OCI-M1 (cell line): ENCODE measurements around the gene SPDYC.

Experiments
- DNase-seq: peaks from one replicate; lab custom pipeline; 2025; lab: John Stamatoyannopoulos, UW

Gene SPDYC

GRCh38 chr11:65169164-65169641 is 830 bp upstream of the SPDYC start:
- DNase-seq, result peak; percentile 88

- DNase-seq, result no peak
These were observed 2.6 kb downstream of the SPDYC start for GRCh38 chr11:65172600-65172999.

- peak; percentile 12 for DNase-seq
These were observed 4.6 kb downstream of the SPDYC start for GRCh38 chr11:65174571-65175010.

GRCh38 chr11:65180877-65181568 is 11.0 kb downstream of the SPDYC start:
- peak; percentile 82 for DNase-seq

GRCh38 chr11:65181569-65182257 is 11.7 kb downstream of the SPDYC start, which contains the start of gene CAPN1:
Gene CAPN1 (plus strand): TSS chr11:65181928. CDS start chr11:65182702, 774 bp downstream.
- DNase-seq, result peak; percentile 96

GRCh38 chr11:65182258-65183170 is 12.5 kb downstream of the SPDYC start:
- peak; percentile 43 for DNase-seq

- no peak for DNase-seq
These were observed 13.3 kb downstream of the SPDYC start for GRCh38 chr11:65183201-65183891.

GRCh38 chr11:65184146-65184545 is 14.1 kb downstream of the SPDYC start:
- no peak for DNase-seq

GRCh38 chr11:65185171-65185570 is 15.1 kb downstream of the SPDYC start:
- no peak for DNase-seq

GRCh38 chr11:65185869-65186341 is 15.9 kb downstream of the SPDYC start:
- DNase-seq, result no peak

- DNase-seq, result no peak
These were observed 16.7 kb downstream of the SPDYC start for GRCh38 chr11:65186701-65187100.

- no peak for DNase-seq
These were observed 17.2 kb downstream of the SPDYC start for GRCh38 chr11:65187146-65187675.

- DNase-seq, result no peak
These were observed 18.0 kb downstream of the SPDYC start for GRCh38 chr11:65187971-65188461.

GRCh38 chr11:65188486-65188885 is 18.5 kb downstream of the SPDYC start:
- DNase-seq, result no peak

- DNase-seq, result no peak
These were observed 19.2 kb downstream of the SPDYC start for GRCh38 chr11:65189191-65189590.

GRCh38 chr11:65194564-65194963 is 24.5 kb downstream of the SPDYC start:
- DNase-seq, result no peak

GRCh38 chr11:65204143-65204542 is 34.1 kb downstream of the SPDYC start:
- DNase-seq, result no peak

- peak; percentile 51 for DNase-seq
These were observed 34.9 kb downstream of the SPDYC start for GRCh38 chr11:65204646-65205601.

- no peak for DNase-seq
These were observed 35.6 kb downstream of the SPDYC start for GRCh38 chr11:65205602-65205967.

GRCh38 chr11:65206441-65206841 is 36.4 kb downstream of the SPDYC start:
- DNase-seq, result no peak
